Neutrophil (primary cell): Measurements from ENCODE around the gene SYTL3.
"Not testable (repeated sequence)": the region's sequence is repeated elsewhere in the genome, so short reads cannot be mapped to it uniquely, and the experiment has no call there.

Source experiments
- H3K27ac ChIP-seq: fragments of 200-600 bp; sonication (generic); 2 replicates; pipeline ENCODE4 v1.5.1; 2016; ENCODE audit warnings: mild to moderate bottlenecking, moderate library complexity
- H3K27me3 ChIP-seq: fragments of 200-600 bp; sonication (generic); 2 replicates; pipeline ENCODE4 v1.6.0; 2016; ENCODE audit warnings: mild to moderate bottlenecking
- H3K36me3 ChIP-seq: fragments of 200-600 bp; sonication (generic); 2 replicates; pipeline ENCODE4 v1.5.1; 2017
- H3K4me1 ChIP-seq, 2 experiments: fragments of 200-600 bp in 1 of 2; sonication (generic) in 1 of 2; 1 replicate in 1 of 2; 2 replicates in 1 of 2; pipeline versions ENCODE4 v1.5.1 to v1.6.1; 2013 to 2016; ENCODE audit warnings: low read depth in 1 of 2, low read length in 1 of 2, mild to moderate bottlenecking in 1 of 2, moderate library complexity in 1 of 2; ENCODE audit not compliant: control insufficient read depth in 1 of 2, insufficient read depth in 1 of 2
- H3K4me3 ChIP-seq, 2 experiments: fragments of 200-600 bp in 1 of 2; sonication (generic) in 1 of 2; 1 replicate in 1 of 2; 2 replicates in 1 of 2; pipeline ENCODE4 v1.5.1; 2013 to 2016; ENCODE audit warnings: low read depth in 1 of 2, low read length in 1 of 2, mild to moderate bottlenecking in 1 of 2, moderate library complexity in 1 of 2
- H3K9me3 ChIP-seq: fragments of 200-600 bp; sonication (generic); 2 replicates; pipeline ENCODE4 v1.5.1; 2016
- TF ChIP-seq, protein P1 (sequence below): fragments of 200-600 bp; sonication (generic); IDR thresholded peaks from 2 replicates; pipeline ENCODE4 v1.5.1; 2016; ENCODE audit warnings: antibody characterized with exemption

The SYTL3 gene

DNA sequence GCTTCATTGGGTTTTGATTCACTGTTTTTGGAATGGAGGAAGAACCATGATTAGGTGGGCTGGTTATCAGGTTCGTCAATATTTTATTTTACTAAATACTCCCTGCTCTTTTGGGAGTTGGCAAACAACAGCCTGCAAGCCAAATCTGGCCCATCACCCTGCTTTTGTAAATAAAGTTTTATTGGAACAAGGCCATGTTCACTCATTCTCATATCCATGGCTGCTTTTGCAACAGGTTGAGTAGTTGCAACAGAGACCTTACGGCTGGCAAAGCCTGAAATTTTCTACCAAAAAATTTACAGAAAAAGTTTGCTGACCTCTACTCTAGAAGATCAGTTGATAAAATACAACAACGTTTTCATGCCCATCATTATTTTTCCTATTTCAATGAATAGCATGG is 45.1 kb downstream of the SYTL3 start:
- Histone ChIP-seq H3K36me3 (peaks cover 17% of the 10 kb centered on the region), H3K4me1 (peaks cover 14% of the 10 kb centered on the region in 2 experiments), H3K4me3 (no peak overlapping the region), H3K9me3 (no peaks in the 10 kb centered on the region), H3K27me3 (no peaks in the 10 kb centered on the region), H3K27ac (no peak overlapping the region)
- TF ChIP-seq, protein P1, sequence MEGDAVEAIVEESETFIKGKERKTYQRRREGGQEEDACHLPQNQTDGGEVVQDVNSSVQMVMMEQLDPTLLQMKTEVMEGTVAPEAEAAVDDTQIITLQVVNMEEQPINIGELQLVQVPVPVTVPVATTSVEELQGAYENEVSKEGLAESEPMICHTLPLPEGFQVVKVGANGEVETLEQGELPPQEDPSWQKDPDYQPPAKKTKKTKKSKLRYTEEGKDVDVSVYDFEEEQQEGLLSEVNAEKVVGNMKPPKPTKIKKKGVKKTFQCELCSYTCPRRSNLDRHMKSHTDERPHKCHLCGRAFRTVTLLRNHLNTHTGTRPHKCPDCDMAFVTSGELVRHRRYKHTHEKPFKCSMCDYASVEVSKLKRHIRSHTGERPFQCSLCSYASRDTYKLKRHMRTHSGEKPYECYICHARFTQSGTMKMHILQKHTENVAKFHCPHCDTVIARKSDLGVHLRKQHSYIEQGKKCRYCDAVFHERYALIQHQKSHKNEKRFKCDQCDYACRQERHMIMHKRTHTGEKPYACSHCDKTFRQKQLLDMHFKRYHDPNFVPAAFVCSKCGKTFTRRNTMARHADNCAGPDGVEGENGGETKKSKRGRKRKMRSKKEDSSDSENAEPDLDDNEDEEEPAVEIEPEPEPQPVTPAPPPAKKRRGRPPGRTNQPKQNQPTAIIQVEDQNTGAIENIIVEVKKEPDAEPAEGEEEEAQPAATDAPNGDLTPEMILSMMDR = no peak

DNA sequence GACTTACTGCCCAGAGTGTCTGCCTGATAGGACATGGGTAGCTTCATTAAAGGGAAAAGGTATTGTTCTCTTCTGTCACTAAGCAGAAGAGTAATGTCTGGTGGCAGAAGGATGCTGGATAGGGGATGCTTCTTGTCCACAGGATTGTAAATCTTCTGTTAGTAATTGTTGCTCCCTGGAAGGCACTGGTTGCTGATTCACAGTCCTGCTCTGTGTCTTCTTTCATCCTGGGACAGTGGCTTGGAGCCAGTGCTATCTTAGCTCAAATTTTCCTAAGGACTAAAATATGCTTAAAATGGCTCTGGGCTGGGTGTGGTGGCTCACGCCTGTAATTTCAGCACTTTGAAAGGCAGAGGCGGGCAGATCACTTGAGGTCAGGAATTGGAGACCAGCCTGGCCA is 48.0 kb downstream of the SYTL3 start:
- Histone ChIP-seq H3K4me3 (no peak overlapping the region), H3K27ac (no peak overlapping the region), H3K4me1 (no peaks in the 10 kb centered on the region), H3K36me3 (peaks cover 17% of the 10 kb centered on the region), H3K9me3 (no peaks in the 10 kb centered on the region), H3K27me3 (no peaks in the 10 kb centered on the region)
- TF ChIP-seq, protein P1 = no peak

DNA sequence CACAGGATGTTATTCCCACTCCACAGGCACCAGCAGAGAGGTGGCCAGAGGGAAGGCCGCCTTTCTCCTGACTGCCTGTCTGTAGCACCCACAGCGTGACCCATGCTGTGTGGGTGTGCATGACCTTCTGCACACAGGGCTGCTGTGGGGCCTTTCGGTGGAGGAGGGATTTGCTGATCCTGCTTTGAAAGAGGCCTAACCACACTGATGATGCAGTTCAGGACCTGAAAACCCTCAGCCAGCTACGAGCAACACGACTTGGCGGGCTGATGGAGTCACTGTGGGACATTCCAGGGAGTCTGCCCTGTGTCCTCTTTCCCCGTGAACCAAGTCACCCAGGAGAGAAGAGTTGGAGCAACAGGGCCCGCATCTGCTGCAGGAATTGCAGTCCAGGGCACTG is 49.1 kb downstream of the SYTL3 start:
- Histone ChIP-seq H3K9me3 (no peaks in the 10 kb centered on the region), H3K36me3 (peaks cover 17% of the 10 kb centered on the region), H3K27me3 (no peaks in the 10 kb centered on the region), H3K27ac (no peak overlapping the region), H3K4me3 (no peak overlapping the region), H3K4me1 (peaks cover 0 to 2% of the 10 kb centered on the region in 2 experiments)
- TF ChIP-seq, protein P1 = no peak

DNA sequence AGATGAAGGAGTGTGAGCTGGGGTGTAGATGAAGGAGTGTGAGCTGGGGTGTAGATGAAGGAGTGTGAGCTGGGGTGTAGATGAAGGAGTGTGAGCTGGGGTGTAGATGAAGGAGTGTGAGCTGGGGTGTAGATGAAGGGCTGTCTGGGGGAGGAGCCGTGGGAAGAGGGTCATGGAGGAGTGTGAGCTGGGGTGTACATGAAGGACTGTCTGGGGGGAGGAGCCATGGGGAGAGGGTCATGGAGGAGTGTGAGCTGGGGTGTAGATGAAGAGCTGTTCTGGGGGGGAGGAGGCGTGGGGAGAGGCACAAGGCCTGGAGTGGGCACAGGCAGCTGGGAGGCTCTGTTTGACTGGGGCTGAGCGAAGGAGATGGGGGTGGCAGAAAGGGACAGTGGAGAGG is 51.4 kb downstream of the SYTL3 start:
- H3K4me1 ChIP-seq, H3K27ac ChIP-seq, H3K27me3 ChIP-seq, H3K9me3 ChIP-seq, H3K4me3 ChIP-seq: not testable (repeated sequence)
- H3K36me3 ChIP-seq = peaks cover 14% of the 10 kb centered on the region

DNA sequence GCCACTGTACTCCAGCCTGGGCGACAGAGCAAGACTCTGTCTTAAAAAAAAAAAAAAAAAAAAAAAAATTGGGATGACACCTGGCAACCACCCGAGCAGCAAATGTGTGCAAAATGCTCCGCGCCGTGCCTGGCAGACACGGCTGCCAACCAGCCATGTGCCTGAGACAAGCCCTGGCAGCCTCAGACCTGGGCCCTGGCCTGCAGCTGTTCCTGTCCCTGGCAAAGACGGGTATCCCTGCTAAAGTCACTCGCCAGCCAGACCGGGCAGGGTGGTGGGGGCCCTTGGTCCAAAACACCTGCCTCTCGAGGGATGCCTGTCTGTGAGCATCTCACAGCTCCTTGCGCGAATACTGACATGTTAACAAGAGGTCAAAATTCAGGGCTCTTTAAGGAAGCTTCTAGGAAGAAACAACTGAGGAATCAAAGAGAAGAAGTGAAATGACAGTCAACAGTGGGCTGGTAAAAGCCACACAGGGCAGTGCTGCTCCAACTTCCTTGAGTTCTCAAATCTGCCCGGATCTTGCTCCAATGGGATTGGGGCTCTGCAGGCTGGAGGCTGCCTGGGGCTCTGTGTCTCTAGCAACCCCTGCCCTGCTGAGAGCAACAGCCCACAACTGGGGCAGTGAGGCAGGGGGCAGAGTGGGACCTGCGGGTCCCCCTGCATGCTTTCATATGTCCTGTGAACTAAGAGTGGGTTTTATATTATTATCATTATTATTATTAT is 53.4 kb downstream of the SYTL3 start:
- Histone ChIP-seq H3K27me3 (no peaks in the 10 kb centered on the region), H3K27ac (no peak overlapping the region), H3K36me3 (peaks cover 23% of the 10 kb centered on the region), H3K4me3 (no peak overlapping the region), H3K9me3 (no peaks in the 10 kb centered on the region), H3K4me1 (peaks cover 4 to 8% of the 10 kb centered on the region in 2 experiments)
- TF ChIP-seq, protein P1 = no peak
